Measurements from ENCODE around the gene C14orf132.

DNA sequence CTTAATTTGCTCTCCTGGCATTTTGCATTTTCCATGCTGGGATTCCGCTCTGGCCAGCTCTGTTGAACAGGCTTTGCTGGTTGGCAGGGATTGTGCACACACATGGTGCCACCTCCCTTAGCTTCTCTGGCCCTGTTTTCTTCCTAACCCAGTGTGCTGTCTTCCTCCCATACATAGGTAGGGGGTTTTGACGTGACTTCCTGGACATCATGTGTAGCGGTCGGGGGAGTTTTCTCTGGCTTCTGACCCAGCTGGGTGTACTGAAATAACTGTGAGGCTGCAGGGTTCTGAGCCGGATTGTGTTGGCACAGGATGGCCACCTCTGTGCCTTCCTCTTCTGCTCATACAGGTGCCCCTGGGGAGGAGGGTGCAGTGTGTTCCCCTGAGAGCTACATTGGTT lies 25.7 kb downstream of the C14orf132 start:
- TF ChIP-seq, protein P1, sequence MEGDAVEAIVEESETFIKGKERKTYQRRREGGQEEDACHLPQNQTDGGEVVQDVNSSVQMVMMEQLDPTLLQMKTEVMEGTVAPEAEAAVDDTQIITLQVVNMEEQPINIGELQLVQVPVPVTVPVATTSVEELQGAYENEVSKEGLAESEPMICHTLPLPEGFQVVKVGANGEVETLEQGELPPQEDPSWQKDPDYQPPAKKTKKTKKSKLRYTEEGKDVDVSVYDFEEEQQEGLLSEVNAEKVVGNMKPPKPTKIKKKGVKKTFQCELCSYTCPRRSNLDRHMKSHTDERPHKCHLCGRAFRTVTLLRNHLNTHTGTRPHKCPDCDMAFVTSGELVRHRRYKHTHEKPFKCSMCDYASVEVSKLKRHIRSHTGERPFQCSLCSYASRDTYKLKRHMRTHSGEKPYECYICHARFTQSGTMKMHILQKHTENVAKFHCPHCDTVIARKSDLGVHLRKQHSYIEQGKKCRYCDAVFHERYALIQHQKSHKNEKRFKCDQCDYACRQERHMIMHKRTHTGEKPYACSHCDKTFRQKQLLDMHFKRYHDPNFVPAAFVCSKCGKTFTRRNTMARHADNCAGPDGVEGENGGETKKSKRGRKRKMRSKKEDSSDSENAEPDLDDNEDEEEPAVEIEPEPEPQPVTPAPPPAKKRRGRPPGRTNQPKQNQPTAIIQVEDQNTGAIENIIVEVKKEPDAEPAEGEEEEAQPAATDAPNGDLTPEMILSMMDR (IDR thresholded peaks at IDR 0.05): no peak
- TF ChIP-seq POLR2A (IDR thresholded peaks at IDR 0.05): no peak
- no peak for TF ChIP-seq POLR2AphosphoS5 (IDR thresholded peaks at IDR 0.05; ENCODE audit: insufficient read depth in 1 of 2, low read depth in 1 of 2)
